Stimulated activated CD4-positive, alpha-beta T cell treated with anti-CD3 and anti-CD28 coated beads, Interleukin-1b, Interleukin-23, amount 100 ng/mL, for 48 hours (primary cell): ENCODE results near the gene TMEFF2.
"Not testable (repeated sequence)": the region's sequence is repeated elsewhere in the genome, so short reads cannot be mapped to it uniquely, and the experiment has no call there.

ENCODE experiments used
- DNase-seq: peaks from one replicate; pipeline ENCODE4 v3.0.0-alpha.2; 2020

Gene TMEFF2

GRCh38 chr2:191927319-191927867 lies 267.3 kb downstream of the TMEFF2 start:
- DNase-seq = no peak

GRCh38 chr2:191926671-191927070 lies 268.1 kb downstream of the TMEFF2 start:
- DNase-seq = no peak

- no peak for DNase-seq
Measured at GRCh38 chr2:191923652-191923997, 271.1 kb downstream of the TMEFF2 start.

GRCh38 chr2:191922736-191923651 lies 271.7 kb downstream of the TMEFF2 start:
- no peak for DNase-seq

- not testable (repeated sequence) for DNase-seq
Measured at GRCh38 chr2:191921650-191922049, 273.1 kb downstream of the TMEFF2 start.

- no peak for DNase-seq
Measured at GRCh38 chr2:191920502-191920901, 274.2 kb downstream of the TMEFF2 start.

- DNase-seq = no peak
Measured at GRCh38 chr2:191917967-191918651, 276.6 kb downstream of the TMEFF2 start.

- no peak for DNase-seq
Measured at GRCh38 chr2:191917430-191917881, 277.3 kb downstream of the TMEFF2 start.

- DNase-seq = no peak
Measured at GRCh38 chr2:191916826-191917225, 277.9 kb downstream of the TMEFF2 start.

- no peak for DNase-seq
Measured at GRCh38 chr2:191915750-191916149, 279.0 kb downstream of the TMEFF2 start.

- no peak for DNase-seq
Measured at GRCh38 chr2:191913796-191914195, 280.9 kb downstream of the TMEFF2 start.

- no peak for DNase-seq
Measured at GRCh38 chr2:191912764-191913163, 282.0 kb downstream of the TMEFF2 start.

- DNase-seq = no peak
Measured at GRCh38 chr2:191910518-191910917, 284.2 kb downstream of the TMEFF2 start.

- no peak for DNase-seq
Measured at GRCh38 chr2:191908874-191909273, 285.9 kb downstream of the TMEFF2 start.

- no peak for DNase-seq
Measured at GRCh38 chr2:191907545-191907944, 287.2 kb downstream of the TMEFF2 start.

- no peak for DNase-seq
Measured at GRCh38 chr2:191907091-191907490, 287.6 kb downstream of the TMEFF2 start.

- DNase-seq = no peak
Measured at GRCh38 chr2:191905336-191905735, 289.4 kb downstream of the TMEFF2 start.

GRCh38 chr2:191901031-191901430 lies 293.7 kb downstream of the TMEFF2 start:
- no peak for DNase-seq

- no peak for DNase-seq
Measured at GRCh38 chr2:191899410-191899809, 295.3 kb downstream of the TMEFF2 start.
